Hindlimb muscle (tissue), 1 donor: ENCODE measurements around the gene NLK. TPM values are rescaled to one million over a fixed set of nuclear protein-coding genes. Genes with fewer than 3 reads are reported as not detected.
"Not testable (repeated sequence)": the region's sequence is repeated elsewhere in the genome, so short reads cannot be mapped to it uniquely, and the experiment has no call there.

Experiments
- DNase-seq: peaks from one replicate; pipeline ENCODE4 v3.0.0-alpha.2; 2013
- polyA plus RNA-seq: library from polyadenylated mRNA; unstranded; fragments of 120-200 nt; gene quantifications from one replicate; pipeline ENCODE4 v1.2.1, GENCODE V29; 2013; ENCODE audit not compliant: insufficient read length

The NLK gene
- polyA plus RNA-seq, 1 donor: 6.7 TPM

GRCh38 chr17:28074010-28074409 lies 31.5 kb downstream of the NLK start:
- DNase-seq: no peak

- DNase-seq: no peak
Observed at GRCh38 chr17:28076144-28076543, 33.7 kb downstream of the NLK start.

- not testable (repeated sequence) for DNase-seq
Observed at GRCh38 chr17:28077140-28077539, 34.7 kb downstream of the NLK start.

GRCh38 chr17:28078341-28079229 lies 36.1 kb downstream of the NLK start:
- DNase-seq: no peak

- no peak for DNase-seq
Observed at GRCh38 chr17:28081467-28081866, 39.0 kb downstream of the NLK start.

- no peak for DNase-seq
Observed at GRCh38 chr17:28085766-28086165, 43.3 kb downstream of the NLK start.

GRCh38 chr17:28086519-28086918 lies 44.0 kb downstream of the NLK start:
- no peak for DNase-seq

- DNase-seq: no peak
Observed at GRCh38 chr17:28087743-28088142, 45.3 kb downstream of the NLK start.

GRCh38 chr17:28090551-28090950 lies 48.1 kb downstream of the NLK start:
- no peak for DNase-seq

- DNase-seq: no peak
Observed at GRCh38 chr17:28092088-28092487, 49.6 kb downstream of the NLK start.

GRCh38 chr17:28093999-28094716 lies 51.7 kb downstream of the NLK start:
- DNase-seq: no peak

GRCh38 chr17:28096756-28097155 lies 54.3 kb downstream of the NLK start:
- no peak for DNase-seq

GRCh38 chr17:28097254-28097653 lies 54.8 kb downstream of the NLK start:
- no peak for DNase-seq

- DNase-seq: no peak
Observed at GRCh38 chr17:28097901-28098300, 55.4 kb downstream of the NLK start.

GRCh38 chr17:28098591-28098990 lies 56.1 kb downstream of the NLK start:
- DNase-seq: not testable (repeated sequence)

- DNase-seq: no peak
Observed at GRCh38 chr17:28100251-28100650, 57.8 kb downstream of the NLK start.

GRCh38 chr17:28100936-28101335 lies 58.5 kb downstream of the NLK start:
- DNase-seq: no peak

- no peak for DNase-seq
Observed at GRCh38 chr17:28101919-28102318, 59.4 kb downstream of the NLK start.

GRCh38 chr17:28105501-28105900 lies 63.0 kb downstream of the NLK start:
- no peak for DNase-seq

- no peak for DNase-seq
Observed at GRCh38 chr17:28110184-28110583, 67.7 kb downstream of the NLK start.

- DNase-seq: no peak
Observed at GRCh38 chr17:28112181-28112580, 69.7 kb downstream of the NLK start.

- no peak for DNase-seq
Observed at GRCh38 chr17:28112606-28113005, 70.1 kb downstream of the NLK start.

- DNase-seq: no peak
Observed at GRCh38 chr17:28113269-28113668, 70.8 kb downstream of the NLK start.

- no peak for DNase-seq
Observed at GRCh38 chr17:28115046-28115445, 72.6 kb downstream of the NLK start.
